AG10803 (cell line): ENCODE results near the gene ENOPH1.
"Not testable (repeated sequence)": the region's sequence is repeated elsewhere in the genome, so short reads cannot be mapped to it uniquely, and the experiment has no call there.

ENCODE experiments used
- DNase-seq: peaks from one replicate; pipeline ENCODE4 v3.0.0; 2010; ENCODE audit warnings: low read depth
- H3K4me3 ChIP-seq: 2 replicates; pipeline ENCODE4 v1.5.1; 2011; ENCODE audit warnings: mild to moderate bottlenecking, low read length, control low read depth
- TF ChIP-seq, protein P1 (sequence below): conservative IDR thresholded peaks from 2 replicates; pipeline ENCODE4 v1.5.1; 2011; ENCODE audit warnings: mild to moderate bottlenecking, low read length, control low read depth, inconsistent platforms

Gene ENOPH1

DNA sequence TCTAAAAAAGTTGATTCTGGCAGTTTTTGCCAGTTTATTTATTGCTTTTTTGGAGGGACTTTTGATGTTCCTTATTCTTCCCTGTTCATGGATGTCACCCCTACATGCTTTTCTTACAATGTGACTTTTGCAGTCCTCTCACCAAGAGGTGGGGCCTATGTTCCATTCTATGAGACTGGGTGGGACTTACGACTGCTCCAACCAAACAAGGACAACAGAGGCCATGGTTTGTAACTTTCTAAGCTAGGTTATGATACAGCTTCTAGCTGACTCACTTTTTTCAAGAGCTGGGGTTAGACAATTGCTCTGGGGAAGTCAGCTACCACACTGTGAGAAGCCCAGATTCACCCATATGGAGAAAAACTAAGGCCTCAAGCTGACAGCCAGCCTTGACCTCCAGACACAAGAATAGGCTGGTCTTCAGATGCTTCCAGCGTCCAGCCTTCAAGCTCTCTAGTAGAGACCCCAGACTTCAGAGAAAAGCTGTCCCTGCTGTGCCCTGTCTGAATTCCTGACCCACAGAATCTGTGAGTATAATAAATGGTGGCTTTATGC, 39.5 kb downstream of the ENOPH1 start:
- TF ChIP-seq, protein P1, sequence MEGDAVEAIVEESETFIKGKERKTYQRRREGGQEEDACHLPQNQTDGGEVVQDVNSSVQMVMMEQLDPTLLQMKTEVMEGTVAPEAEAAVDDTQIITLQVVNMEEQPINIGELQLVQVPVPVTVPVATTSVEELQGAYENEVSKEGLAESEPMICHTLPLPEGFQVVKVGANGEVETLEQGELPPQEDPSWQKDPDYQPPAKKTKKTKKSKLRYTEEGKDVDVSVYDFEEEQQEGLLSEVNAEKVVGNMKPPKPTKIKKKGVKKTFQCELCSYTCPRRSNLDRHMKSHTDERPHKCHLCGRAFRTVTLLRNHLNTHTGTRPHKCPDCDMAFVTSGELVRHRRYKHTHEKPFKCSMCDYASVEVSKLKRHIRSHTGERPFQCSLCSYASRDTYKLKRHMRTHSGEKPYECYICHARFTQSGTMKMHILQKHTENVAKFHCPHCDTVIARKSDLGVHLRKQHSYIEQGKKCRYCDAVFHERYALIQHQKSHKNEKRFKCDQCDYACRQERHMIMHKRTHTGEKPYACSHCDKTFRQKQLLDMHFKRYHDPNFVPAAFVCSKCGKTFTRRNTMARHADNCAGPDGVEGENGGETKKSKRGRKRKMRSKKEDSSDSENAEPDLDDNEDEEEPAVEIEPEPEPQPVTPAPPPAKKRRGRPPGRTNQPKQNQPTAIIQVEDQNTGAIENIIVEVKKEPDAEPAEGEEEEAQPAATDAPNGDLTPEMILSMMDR, result peak; percentile 11
- peak; percentile 54 for DNase-seq
- H3K4me3 ChIP-seq, result no peak overlapping the region

DNA sequence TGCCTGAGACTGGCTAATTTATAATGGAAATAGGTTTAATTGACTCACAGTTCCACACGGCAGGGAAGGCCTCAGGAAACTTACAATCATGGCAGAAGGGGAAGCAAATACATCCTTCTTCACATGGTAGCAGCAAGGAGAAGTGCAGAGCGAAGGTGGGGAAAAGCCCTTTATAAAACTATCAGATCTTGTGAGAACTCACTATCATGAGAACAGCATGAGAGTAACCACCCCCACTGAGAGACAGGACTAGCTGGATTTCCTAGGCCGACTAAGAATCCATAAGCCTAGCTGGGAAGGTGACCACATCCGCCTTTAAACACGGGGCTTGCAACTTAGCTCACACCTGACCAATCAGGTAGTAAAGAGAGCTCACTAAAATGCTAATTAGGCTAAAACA, 42.7 kb downstream of the ENOPH1 start:
- not testable (repeated sequence) for H3K4me3 ChIP-seq, DNase-seq

DNA sequence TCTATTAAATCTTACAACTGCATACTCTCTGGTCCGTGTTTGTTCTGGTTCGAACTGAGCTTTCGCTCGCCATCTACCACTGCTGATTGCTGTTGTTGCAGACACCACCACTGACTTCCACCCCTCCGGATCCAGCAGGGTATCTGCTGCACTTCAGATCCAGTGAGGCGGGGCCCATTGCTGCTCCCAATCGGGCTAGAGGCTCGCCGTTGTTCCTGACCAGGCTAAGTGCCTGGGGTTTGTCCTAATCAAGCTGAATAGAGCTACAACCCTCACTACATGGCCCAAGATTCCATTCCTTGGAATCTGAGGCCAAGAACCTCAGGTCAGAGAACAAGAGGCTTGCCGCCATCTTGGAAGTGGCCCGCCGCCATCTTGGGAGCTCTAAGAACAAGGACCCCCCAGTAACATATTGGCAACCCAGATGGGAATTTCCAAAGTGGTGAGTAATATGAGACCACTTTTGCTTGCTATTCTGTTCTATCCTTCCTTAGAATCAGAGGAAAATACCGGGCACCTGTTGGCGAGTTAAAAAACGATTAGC, 43.3 kb downstream of the ENOPH1 start:
- TF ChIP-seq, protein P1, result no peak
- no peak for DNase-seq
- no peak overlapping the region for H3K4me3 ChIP-seq

DNA sequence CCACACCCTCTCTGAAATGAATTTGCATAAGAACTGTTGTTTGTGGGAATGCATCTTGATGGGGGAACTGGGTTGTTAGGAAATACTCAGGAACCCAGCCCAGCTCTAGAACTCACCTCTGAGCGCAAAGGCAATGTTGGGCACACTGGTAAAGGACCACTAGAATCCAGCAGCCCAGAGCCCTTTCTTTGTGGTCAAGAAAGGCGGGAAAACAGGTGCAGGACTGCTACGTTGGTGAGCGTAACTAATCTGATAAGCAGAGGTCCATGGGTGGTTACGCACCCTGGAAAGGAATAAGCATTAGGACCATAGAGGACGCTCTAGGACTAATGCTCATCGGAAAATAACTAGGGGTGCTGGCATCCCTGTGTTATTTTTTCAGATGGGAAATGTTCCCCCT, 45.5 kb downstream of the ENOPH1 start:
- not testable (repeated sequence) for DNase-seq, H3K4me3 ChIP-seq

DNA sequence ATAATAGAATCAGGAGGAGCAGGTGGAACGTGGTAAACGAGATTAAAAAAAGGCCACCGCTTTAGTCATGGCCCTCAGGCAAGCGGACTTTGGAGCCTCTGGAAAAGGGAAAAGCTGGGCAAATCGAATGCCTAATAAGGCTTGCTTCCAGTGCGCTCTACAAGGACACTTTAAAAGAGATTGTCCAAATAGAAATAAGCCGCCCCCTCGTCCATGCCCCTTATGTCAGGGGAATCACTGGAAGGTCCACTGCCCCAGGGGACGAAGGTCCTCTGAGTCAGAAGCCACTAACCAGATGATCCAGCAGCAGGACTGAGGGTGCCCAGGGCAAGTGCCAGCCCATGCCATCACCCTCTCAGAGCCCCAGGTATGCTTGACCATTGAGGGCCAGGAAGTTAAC, 47.1 kb downstream of the ENOPH1 start:
- not testable (repeated sequence) for DNase-seq, H3K4me3 ChIP-seq

DNA sequence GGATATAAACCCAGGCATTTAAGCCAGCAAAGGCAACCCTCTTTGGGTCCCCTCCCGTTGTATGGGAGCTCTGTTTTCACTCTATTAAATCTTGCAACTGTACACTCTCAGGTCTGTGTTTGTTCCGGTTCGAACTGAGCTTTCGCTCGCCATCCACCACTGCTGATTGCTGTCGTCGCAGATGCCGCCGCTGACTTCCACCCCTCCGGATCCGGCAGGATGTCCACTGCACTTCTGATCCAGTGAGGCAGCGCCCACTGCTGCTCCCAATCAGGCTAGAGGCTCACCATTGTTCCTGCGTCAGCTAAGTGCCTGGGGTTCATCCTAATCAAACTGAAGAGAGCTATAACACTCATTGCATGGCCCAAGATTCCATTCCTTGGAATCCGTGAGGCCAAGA, 49.2 kb downstream of the ENOPH1 start:
- H3K4me3 ChIP-seq, result no peak overlapping the region
- TF ChIP-seq, protein P1, result no peak
- no peak for DNase-seq

DNA sequence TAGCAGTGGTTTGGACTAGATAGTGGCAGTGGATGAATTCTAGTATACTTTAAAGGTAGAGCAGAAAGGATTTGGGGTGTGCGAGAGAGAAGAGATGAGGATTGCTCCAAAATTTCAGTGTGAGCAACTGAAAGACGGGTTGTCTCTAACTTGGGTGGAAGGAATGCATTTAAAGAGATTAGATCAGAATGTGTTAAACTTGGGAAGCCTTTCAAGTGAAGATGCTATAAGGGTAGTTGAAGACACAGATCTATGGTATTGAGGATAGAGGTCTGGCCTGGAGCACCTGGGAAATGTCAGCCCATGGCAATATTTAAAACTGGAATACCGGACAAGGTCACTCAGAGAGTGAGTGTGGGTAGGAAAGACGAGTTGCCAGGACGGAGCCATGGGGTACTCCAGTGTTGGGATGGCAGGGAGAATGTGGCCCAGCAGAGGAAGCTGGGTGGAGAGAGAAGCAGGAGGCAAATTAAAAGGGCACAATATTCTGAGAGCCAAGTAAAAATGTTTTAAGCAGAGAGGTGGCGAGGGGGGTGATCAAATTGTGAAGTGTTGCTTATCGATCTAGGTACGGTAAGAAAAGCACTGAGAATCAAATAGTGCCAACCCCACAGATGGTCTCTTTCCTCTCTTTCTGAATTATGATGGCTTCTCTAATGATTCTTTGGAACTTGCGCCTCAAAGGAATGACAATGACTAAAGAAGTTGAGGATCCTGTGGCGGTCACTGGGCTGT, 50.5 kb downstream of the ENOPH1 start:
- DNase-seq, result no peak
- TF ChIP-seq, protein P1, result no peak
- H3K4me3 ChIP-seq, result no peak overlapping the region

DNA sequence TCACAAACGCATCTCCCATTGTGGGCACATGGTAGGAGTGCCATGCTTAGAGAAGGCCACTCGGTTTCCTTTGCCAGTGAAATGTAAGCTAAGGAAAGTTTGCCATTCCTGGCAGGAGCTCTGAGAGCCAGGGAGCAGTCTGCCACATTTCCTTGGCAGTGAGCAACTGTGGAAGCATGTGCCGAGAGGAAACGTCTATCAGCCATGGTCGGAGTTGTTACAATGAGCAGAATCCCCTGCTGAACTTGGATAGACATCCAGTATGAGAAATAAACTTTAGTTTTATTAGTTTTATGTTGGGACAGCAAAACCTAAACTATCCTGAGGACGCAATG, 51.1 kb downstream of the ENOPH1 start:
- peak; percentile 4 for DNase-seq
- TF ChIP-seq, protein P1, result no peak
- no peak overlapping the region for H3K4me3 ChIP-seq
